GM19240 (cell line): ENCODE measurements around the gene MLST8.
"Not testable (repeated sequence)": the region's sequence is repeated elsewhere in the genome, so short reads cannot be mapped to it uniquely, and the experiment has no call there.

Source experiments
- DNase-seq: peaks from one replicate; pipeline ENCODE4 v3.0.0; 2011; ENCODE audit warnings: low spot score; ENCODE audit not compliant: insufficient read length

MLST8 gene

GRCh38 chr16:2230376-2230775 lies 25.1 kb downstream of the MLST8 start:
- DNase-seq, result no peak

- DNase-seq, result no peak
These were observed 26.0 kb downstream of the MLST8 start for GRCh38 chr16:2231016-2231931.

- DNase-seq, result no peak
These were observed 27.1 kb downstream of the MLST8 start for GRCh38 chr16:2232094-2232990.

- DNase-seq, result no peak
These were observed 28.0 kb downstream of the MLST8 start for GRCh38 chr16:2233046-2233775.

- no peak for DNase-seq
These were observed 28.9 kb downstream of the MLST8 start for GRCh38 chr16:2233872-2234812.

GRCh38 chr16:2234813-2235170 lies 29.5 kb downstream of the MLST8 start:
- no peak for DNase-seq

- no peak for DNase-seq
These were observed 30.0 kb downstream of the MLST8 start for GRCh38 chr16:2235234-2235651.

GRCh38 chr16:2235695-2236336 lies 30.6 kb downstream of the MLST8 start:
- no peak for DNase-seq

- DNase-seq, result no peak
These were observed 31.3 kb downstream of the MLST8 start, which contains the start of gene DNASE1L2 for GRCh38 chr16:2236337-2237101. Gene DNASE1L2 (plus strand): TSS chr16:2236444. CDS start chr16:2236817, 373 bp downstream.

- no peak for DNase-seq
These were observed 31.8 kb downstream of the MLST8 start for GRCh38 chr16:2237102-2237482.

- no peak for DNase-seq
These were observed 32.4 kb downstream of the MLST8 start for GRCh38 chr16:2237493-2238149.

- DNase-seq, result no peak
These were observed 33.0 kb downstream of the MLST8 start for GRCh38 chr16:2238150-2238837.

GRCh38 chr16:2238838-2239675 lies 33.8 kb downstream of the MLST8 start:
- DNase-seq, result no peak

GRCh38 chr16:2240331-2240730 lies 35.1 kb downstream of the MLST8 start:
- not testable (repeated sequence) for DNase-seq

- DNase-seq, result no peak
These were observed 37.3 kb downstream of the MLST8 start for GRCh38 chr16:2242598-2242997.

GRCh38 chr16:2243031-2243528 lies 37.8 kb downstream of the MLST8 start:
- no peak for DNase-seq

- no peak for DNase-seq
These were observed 38.5 kb downstream of the MLST8 start for GRCh38 chr16:2243781-2244180.
